Measurements from ENCODE around the gene SYCP2L. TPM values are rescaled to one million over a fixed set of nuclear protein-coding genes. Genes with fewer than 3 reads are reported as not detected.
A peak's percentile ranks its signal among the peaks of the same experiment; 100 is the strongest.

The SYCP2L gene
- polyA plus RNA-seq, 1 of the 3 experiments (the other 2 are of a cell fraction) = 0.82 TPM

DNA sequence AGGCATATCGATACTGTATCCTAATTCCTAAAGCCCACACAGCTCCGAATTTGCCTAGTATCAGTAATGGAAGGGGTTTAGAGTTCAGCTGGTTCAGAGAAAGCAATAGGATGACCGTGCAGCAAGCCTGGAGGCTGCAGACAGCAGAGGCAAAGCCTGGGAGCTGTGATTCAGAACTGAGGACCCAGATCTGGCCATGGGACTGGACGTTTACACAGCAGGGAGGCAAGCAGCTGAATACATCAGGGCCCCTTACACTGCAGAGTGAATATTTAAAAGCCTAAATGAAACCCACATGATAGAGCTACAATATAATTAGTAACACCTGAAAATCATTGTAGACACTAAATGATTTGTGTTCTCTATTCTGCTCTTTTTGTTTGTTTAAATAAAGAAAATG, 119.2 kb downstream of the SYCP2L start:
- no peak for DNase-seq
- POLR2A ChIA-PET = interaction anchor here (0.6 kb wide), 1 partner anchor 47 kb away, joined by 3 read pairs; no protein-coding TSS in a partner anchor
- 51% methylated on average over 4 of the region's 4 CpGs for WGBS (ENCODE audit: low lambda C conversion rate)
- Histone ChIP-seq H3K27me3 (ENCODE audit: insufficient read depth) (no peaks in the 10 kb centered on the region), H3K9me2 (no peaks in the 10 kb centered on the region), H3K36me3 (replicated peaks in 1 of 2; ENCODE audit: control insufficient read depth in 1 of 2, insufficient read depth in 2 of 2, low read length in 1 of 2) (no peaks in the 10 kb centered on the region), H3K4me1 (ENCODE audit: control insufficient read depth in 1 of 2, insufficient read depth in 2 of 2, low read depth in 1 of 2, low read length in 1 of 2) (peaks cover 4 to 11% of the 10 kb centered on the region in 2 experiments; a peak in 2 of 4 replicates), H3K4me3 (ENCODE audit: low read depth in 2 of 2, low read length in 1 of 2) (no peak overlapping the region), H2AFZ (ENCODE audit: low read depth) (no peak overlapping the region), H3K27ac (ENCODE audit: low read depth in 2 of 2, low read length in 1 of 2) (no peak overlapping the region), H3K9ac (no peak overlapping the region), H3K79me2 (ENCODE audit: insufficient read depth) (no peaks in the 10 kb centered on the region), H3K4me2 (no peak overlapping the region), H4K20me1 (ENCODE audit: insufficient read depth) (no peaks in the 10 kb centered on the region), H3F3A (replicated peaks; ENCODE audit: insufficient read depth) (peaks cover 3% of the 10 kb centered on the region), H3K9me3 (no peaks in the 10 kb centered on the region)
- TF ChIP-seq EP300 (IDR thresholded peaks at IDR 0.05; ENCODE audit: borderline replicate concordance in 1 of 2, low read depth in 1 of 2, low read length in 1 of 2) = no peak
- TF ChIP-seq RCOR1 (IDR thresholded peaks at IDR 0.05; ENCODE audit: low read length) = no peak
- TF ChIP-seq, protein P1, sequence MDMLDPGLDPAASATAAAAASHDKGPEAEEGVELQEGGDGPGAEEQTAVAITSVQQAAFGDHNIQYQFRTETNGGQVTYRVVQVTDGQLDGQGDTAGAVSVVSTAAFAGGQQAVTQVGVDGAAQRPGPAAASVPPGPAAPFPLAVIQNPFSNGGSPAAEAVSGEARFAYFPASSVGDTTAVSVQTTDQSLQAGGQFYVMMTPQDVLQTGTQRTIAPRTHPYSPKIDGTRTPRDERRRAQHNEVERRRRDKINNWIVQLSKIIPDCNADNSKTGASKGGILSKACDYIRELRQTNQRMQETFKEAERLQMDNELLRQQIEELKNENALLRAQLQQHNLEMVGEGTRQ (IDR thresholded peaks at IDR 0.05; ENCODE audit: borderline replicate concordance, low read depth, low read length) = no peak
- no peak for TF ChIP-seq TCF12 (IDR thresholded peaks at IDR 0.05)
- TF ChIP-seq GABPA (IDR thresholded peaks at IDR 0.05; ENCODE audit: low read depth) = no peak
- CTCF ChIA-PET = interaction anchor here (0.6 to 1.7 kb wide), 5 partner anchors 15 to 87 kb away, joined by 3 to 8 read pairs (median 5); partner anchors contain the start of genes ELOVL2 and SMIM13

DNA sequence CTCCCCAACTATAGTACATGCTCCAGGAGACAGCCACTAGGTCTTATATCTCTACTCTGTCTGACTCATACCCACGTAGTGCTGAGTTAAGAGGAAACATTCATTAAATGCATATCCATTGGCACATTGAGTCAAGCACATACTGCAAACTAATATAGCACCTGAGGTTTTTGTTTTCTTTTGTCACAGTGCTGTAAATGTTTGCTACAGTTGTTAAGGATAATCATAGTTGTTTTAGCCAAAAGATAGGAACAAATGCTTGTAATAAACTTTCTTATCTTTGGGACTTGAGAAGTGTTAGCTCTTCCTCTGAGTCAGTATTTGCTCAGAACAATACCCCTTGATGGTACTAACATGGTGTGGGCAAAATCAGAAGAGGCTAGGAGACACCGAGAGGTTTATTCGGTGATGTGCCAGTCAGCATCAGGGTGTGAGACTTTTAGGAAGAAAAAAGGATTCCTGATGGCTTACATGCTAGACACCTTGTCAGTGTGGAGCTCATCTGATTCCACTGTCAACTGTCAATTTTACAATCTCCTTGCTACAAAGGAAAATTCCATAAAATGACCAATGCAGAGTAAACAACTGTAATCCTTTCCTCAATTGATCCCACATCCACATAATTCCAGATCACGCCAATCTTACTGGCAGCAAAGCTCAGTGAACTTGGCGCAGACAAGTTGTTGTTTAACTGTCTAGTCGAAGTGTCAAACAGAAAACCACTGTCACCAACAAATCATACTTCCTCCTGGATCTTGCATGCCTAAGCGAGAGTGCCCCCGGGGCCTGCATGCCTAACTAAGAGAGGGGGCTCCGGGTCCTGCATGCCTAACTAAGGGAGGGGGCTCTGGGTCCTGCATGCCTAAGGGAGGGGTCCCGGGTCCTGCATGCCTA, 121.1 kb downstream of the SYCP2L start:
- H3K4me3 ChIP-seq (ENCODE audit: low read depth in 2 of 2, low read length in 1 of 2) = no peak overlapping the region
- H3K4me1 ChIP-seq (ENCODE audit: control insufficient read depth in 1 of 2, insufficient read depth in 2 of 2, low read depth in 1 of 2, low read length in 1 of 2) = peaks cover 6 to 11% of the 10 kb centered on the region in 2 experiments; a peak in 3 of 4 replicates
- H3K27ac ChIP-seq (ENCODE audit: low read depth in 2 of 2, low read length in 1 of 2) = 0 out of 4 replicates have a peak overlapping the region, but pooled peaks of 1 of the 2 experiments have one; percentile 5
- H3K4me2 ChIP-seq = no peak overlapping the region
- CTCF ChIA-PET = interaction anchor here (1.0 kb wide), 2 partner anchors 36 to 59 kb away, joined by 3 read pairs; partner anchors contain the start of gene ELOVL2
- no peak for DNase-seq
- 71% methylated on average over 10 of the region's 10 CpGs for WGBS (ENCODE audit: low lambda C conversion rate)
- POLR2A ChIA-PET = no interaction called here
- H3F3A ChIP-seq (replicated peaks; ENCODE audit: insufficient read depth) = peaks cover 3% of the 10 kb centered on the region
- H3K79me2 ChIP-seq (ENCODE audit: insufficient read depth) = no peaks in the 10 kb centered on the region
- H4K20me1 ChIP-seq (ENCODE audit: insufficient read depth) = no peaks in the 10 kb centered on the region
- H3K9me3 ChIP-seq = no peaks in the 10 kb centered on the region
- H3K27me3 ChIP-seq (ENCODE audit: insufficient read depth) = no peaks in the 10 kb centered on the region
- TF ChIP-seq, protein P2, sequence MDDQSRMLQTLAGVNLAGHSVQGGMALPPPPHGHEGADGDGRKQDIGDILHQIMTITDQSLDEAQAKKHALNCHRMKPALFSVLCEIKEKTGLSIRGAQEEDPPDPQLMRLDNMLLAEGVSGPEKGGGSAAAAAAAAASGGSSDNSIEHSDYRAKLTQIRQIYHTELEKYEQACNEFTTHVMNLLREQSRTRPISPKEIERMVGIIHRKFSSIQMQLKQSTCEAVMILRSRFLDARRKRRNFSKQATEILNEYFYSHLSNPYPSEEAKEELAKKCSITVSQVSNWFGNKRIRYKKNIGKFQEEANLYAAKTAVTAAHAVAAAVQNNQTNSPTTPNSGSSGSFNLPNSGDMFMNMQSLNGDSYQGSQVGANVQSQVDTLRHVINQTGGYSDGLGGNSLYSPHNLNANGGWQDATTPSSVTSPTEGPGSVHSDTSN (IDR thresholded peaks at IDR 0.05) = no peak
- no peak for TF ChIP-seq GATA2 (CRISPR knock-in tag; IDR thresholded peaks at IDR 0.05)
- TF ChIP-seq ELF1 (IDR thresholded peaks at IDR 0.05) = no peak
- TF ChIP-seq MEF2A (IDR thresholded peaks at IDR 0.05; ENCODE audit: borderline replicate concordance, low read depth) = no peak
- TF ChIP-seq FOXJ3 (CRISPR knock-in tag; IDR thresholded peaks at IDR 0.05) = no peak
- TF ChIP-seq FOSL2 (IDR thresholded peaks at IDR 0.05; ENCODE audit: borderline replicate concordance, low read depth) = peak; percentile 36; the same call in 1 of the 2 replicates
- no peaks in the 10 kb centered on the region for H3K36me3 ChIP-seq (replicated peaks in 1 of 2; ENCODE audit: control insufficient read depth in 1 of 2, insufficient read depth in 2 of 2, low read length in 1 of 2)
- H2AFZ ChIP-seq (ENCODE audit: low read depth) = no peak overlapping the region
- H3K9me2 ChIP-seq = no peaks in the 10 kb centered on the region
- no peak overlapping the region for H3K9ac ChIP-seq

Data from SK-N-SH (cell line).